Right lobe of liver (tissue), 6 donors: Measurements from ENCODE around the gene RAPGEF2. TPM values are rescaled to one million over a fixed set of nuclear protein-coding genes. Genes with fewer than 3 reads are reported as not detected.

ENCODE experiments used
- ATAC-seq, 4 donors: fragments of 200-7000 bp; cut with Tn5 transposase; one replicate each; pipeline ENCODE4 v1.9.1; 2020; ENCODE audit warnings: mild to moderate bottlenecking in 4 of 4, moderate library complexity in 4 of 4
- DNase-seq, 3 donors: peaks; one replicate each; pipeline ENCODE4 v3.0.0-alpha.2; 2020
- H3K27ac ChIP-seq, 3 donors: fragments of 200-600 bp; one replicate each; pipeline ENCODE4 v1.8.0; 2022
- H3K27me3 ChIP-seq, 2 donors: fragments of 200-600 bp; one replicate each; pipeline ENCODE4 v1.8.0; 2022
- H3K36me3 ChIP-seq, 4 donors: fragments of 200-600 bp; sonication (generic) in 1 of 4; one replicate each; pipeline versions ENCODE4 v1.5.1 to v1.8.0; 2017 to 2022; ENCODE audit warnings: control low read depth in 1 of 4
- H3K4me1 ChIP-seq, 4 donors: fragments of 200-600 bp; sonication (generic) in 1 of 4; one replicate each; pipeline versions ENCODE4 v1.5.1 to v1.8.0; 2017 to 2022; ENCODE audit warnings: control low read depth in 1 of 4
- H3K4me3 ChIP-seq, 3 donors: fragments of 200-600 bp; one replicate each; pipeline ENCODE4 v1.8.0; 2022
- H3K9me3 ChIP-seq, 4 donors: fragments of 200-600 bp; sonication (generic) in 1 of 4; one replicate each; pipeline versions ENCODE4 v1.5.1 to v1.8.0; 2017 to 2022; ENCODE audit warnings: control low read depth in 1 of 4
- POLR2A ChIP-seq: fragments of 450-650 bp; IDR thresholded peaks from one replicate; pipeline ENCODE4 v1.6.1; 2017; ENCODE audit warnings: antibody characterized with exemption, mild to moderate bottlenecking
- whole genome bisulfite sequencing: methylation state at CpG from one replicate; pipeline ENCODE4 v1.1.6; 2018; ENCODE audit warnings: low coverage, low lambda C conversion rate; ENCODE audit not compliant: insufficient coverage; ENCODE audit errors: missing lambda C conversion rate; 5-methylcytosine and 5-hydroxymethylcytosine counted together
- intact Hi-C, 2 donors: fragments of 100-400 bp; cut with DNase I; formaldehyde crosslinking; loops; one replicate each; pipeline versions ENCODE4 v1.11.2 to v1.14.1; 2022
- total RNA-seq, 6 experiments: library from RNA; depleted of rRNA in 2 of 6; stranded (reverse); fragments of >200 nt in 2 of 6; fragmentation: NEBNext Ultra II Directional in 3 of 6; extraction: Animal tissue kit (Norgen Biotek cat#: 25700) in 3 of 6; gene quantifications; one replicate each; pipeline versions ENCODE4 v1.1.0 to v1.2.4, GENCODE V29; 2016 to 2023
- TF ChIP-seq, protein P1 (sequence below), 4 donors: fragments of 200-600 bp in 3 of 4; fragments of 450-650 bp in 1 of 4; IDR thresholded peaks; one replicate each; pipeline versions ENCODE4 v1.5.1 to v1.8.0; 2016 to 2022; ENCODE audit warnings: antibody characterized with exemption in 4 of 4, mild to moderate bottlenecking in 2 of 4
- donor health status: DM: no; HTN: yes; CAD: no.
- donor health status: DM: no; HTN: no; CAD: no.
- donor health status: DM: no; HTN: no; CAD: no.
- donor health status: DM: no; HTN: yes; CAD: no.
- donor health status: DM: no; HTN: yes; CAD: no.

RAPGEF2 gene
- total RNA-seq, 6 experiments from 2014 or later = 22.1 to 32.1 (median 27.2) TPM

DNA sequence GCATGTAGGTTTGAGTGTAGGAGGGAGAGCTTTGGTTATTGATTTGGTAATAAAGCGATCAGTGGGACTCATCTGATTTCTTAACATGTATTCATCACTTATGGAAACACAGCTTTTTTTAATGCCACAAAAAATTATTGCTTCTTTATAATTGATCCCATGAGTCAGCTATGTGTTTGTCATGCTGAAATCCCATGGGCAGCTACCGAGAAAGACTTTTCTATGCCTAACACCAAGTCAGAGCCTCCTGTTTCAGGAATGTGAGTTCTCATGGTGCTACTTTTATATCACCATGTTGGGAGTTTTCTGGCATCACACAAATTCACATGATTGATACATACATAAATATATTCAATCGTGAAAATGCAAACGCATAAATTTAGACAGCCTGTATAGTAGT lies 165.7 kb downstream of the RAPGEF2 start:
- no peaks in the 10 kb centered on the region for H3K36me3 ChIP-seq
- peaks cover 0 to 24% (median 9%) of the 10 kb centered on the region in 4 donors for H3K4me1 ChIP-seq
- peak overlapping the region in 1 of 3 donors; percentile 25 for H3K27ac ChIP-seq
- H3K9me3 ChIP-seq = no peaks in the 10 kb centered on the region
- TF ChIP-seq, protein P1, sequence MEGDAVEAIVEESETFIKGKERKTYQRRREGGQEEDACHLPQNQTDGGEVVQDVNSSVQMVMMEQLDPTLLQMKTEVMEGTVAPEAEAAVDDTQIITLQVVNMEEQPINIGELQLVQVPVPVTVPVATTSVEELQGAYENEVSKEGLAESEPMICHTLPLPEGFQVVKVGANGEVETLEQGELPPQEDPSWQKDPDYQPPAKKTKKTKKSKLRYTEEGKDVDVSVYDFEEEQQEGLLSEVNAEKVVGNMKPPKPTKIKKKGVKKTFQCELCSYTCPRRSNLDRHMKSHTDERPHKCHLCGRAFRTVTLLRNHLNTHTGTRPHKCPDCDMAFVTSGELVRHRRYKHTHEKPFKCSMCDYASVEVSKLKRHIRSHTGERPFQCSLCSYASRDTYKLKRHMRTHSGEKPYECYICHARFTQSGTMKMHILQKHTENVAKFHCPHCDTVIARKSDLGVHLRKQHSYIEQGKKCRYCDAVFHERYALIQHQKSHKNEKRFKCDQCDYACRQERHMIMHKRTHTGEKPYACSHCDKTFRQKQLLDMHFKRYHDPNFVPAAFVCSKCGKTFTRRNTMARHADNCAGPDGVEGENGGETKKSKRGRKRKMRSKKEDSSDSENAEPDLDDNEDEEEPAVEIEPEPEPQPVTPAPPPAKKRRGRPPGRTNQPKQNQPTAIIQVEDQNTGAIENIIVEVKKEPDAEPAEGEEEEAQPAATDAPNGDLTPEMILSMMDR (IDR thresholded peaks at IDR 0.05) = no peak
- H3K27me3 ChIP-seq = no peaks in the 10 kb centered on the region
- 44% methylated on average over 4 of the region's 4 CpGs for WGBS
- intact Hi-C loops = no loop called here
- no peak for DNase-seq
- no peak overlapping the region for H3K4me3 ChIP-seq
- ATAC-seq = peak in 1 of 4 donors; percentile 30

DNA sequence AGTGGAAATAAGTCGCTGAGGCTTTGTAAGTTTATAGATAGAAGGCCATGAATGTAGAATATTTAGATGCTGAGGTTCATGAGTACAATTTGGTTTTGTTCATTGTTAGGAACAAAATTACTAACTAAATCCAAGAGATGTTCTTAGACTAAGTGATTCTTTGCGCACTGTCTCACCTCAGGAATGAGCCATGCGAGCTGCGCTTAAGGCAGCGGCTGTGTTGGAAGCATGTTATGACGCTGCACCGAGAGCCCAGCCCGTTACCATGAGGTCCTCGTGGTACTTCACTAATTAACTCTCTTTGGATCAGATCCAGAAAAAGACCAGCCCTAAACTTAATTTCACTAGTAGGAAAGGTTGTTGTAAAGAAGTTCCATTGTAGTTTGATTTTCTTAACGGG lies 166.2 kb downstream of the RAPGEF2 start:
- no peak overlapping the region for H3K4me3 ChIP-seq
- DNase-seq (no peak), ATAC-seq (peak in 1 of 4 donors; percentile 37)
- H3K36me3 ChIP-seq = no peaks in the 10 kb centered on the region
- no peaks in the 10 kb centered on the region for H3K27me3 ChIP-seq
- intact Hi-C loops = no loop called here
- TF ChIP-seq, protein P1 (IDR thresholded peaks at IDR 0.05) = no peak
- TF ChIP-seq POLR2A = no peak
- H3K4me1 ChIP-seq = peaks cover 0 to 24% (median 10%) of the 10 kb centered on the region in 4 donors
- H3K27ac ChIP-seq = no peak overlapping the region
- WGBS = 62% methylated on average over 10 of the region's 10 CpGs
- no peaks in the 10 kb centered on the region for H3K9me3 ChIP-seq

DNA sequence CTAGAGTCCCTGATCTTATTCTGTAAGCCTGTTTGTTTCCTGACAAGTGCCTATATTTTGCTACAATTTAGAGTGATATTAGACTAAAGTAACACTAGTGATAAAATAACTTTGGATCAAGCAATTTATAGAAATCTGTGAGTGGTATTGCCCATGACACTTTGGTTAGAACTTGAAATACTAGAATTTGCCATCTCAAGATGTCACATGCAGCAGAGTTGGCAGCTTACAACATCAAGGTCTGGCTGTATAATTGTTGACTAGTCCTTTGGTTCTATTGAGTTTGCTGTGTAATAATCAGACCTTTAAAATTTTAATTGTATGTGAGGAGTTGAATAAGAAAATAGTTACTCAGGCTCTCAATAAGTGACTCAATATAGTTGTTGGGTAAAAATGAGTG lies 167.1 kb downstream of the RAPGEF2 start:
- DNase-seq (no peak), ATAC-seq (peak in 1 of 4 donors; percentile 33)
- H3K4me1 ChIP-seq = peaks cover 0 to 24% (median 10%) of the 10 kb centered on the region in 4 donors
- no peak overlapping the region for H3K4me3 ChIP-seq
- H3K9me3 ChIP-seq = no peaks in the 10 kb centered on the region
- no peaks in the 10 kb centered on the region for H3K36me3 ChIP-seq
- H3K27ac ChIP-seq = peak overlapping the region in 1 of 3 donors; percentile 14
- intact Hi-C loops = no loop called here
- no peaks in the 10 kb centered on the region for H3K27me3 ChIP-seq
- TF ChIP-seq POLR2A = no peak
- TF ChIP-seq, protein P1 (IDR thresholded peaks at IDR 0.05) = no peak

DNA sequence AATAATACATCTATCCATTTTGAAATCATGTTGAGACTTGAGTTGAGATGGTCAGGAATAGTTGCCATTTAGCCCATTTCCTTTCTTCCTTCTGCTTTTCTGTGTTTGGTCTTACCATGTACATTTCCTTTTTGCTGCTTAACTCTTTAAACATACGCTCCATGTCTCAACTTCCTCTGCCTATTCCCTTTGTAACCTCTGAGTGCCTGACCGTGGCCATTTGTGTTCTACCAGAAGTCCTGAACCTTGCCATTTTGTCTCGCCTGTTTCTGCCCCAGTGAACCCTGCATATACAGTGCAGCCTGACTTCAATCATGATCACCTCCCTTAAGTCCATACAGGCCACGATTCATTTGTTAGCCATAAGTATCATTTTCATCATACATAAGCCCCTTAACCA lies 169.0 kb downstream of the RAPGEF2 start:
- peak in 1 of 4 donors; percentile 13 for ATAC-seq

More for the DNA sequence above, 169.0 kb downstream of the RAPGEF2 start:
- no peak overlapping the region for H3K4me3 ChIP-seq
- no peaks in the 10 kb centered on the region for H3K9me3 ChIP-seq
- H3K27me3 ChIP-seq = no peaks in the 10 kb centered on the region
- intact Hi-C loops = no loop called here
- H3K27ac ChIP-seq = no peak overlapping the region
- peaks cover 0 to 21% (median 9%) of the 10 kb centered on the region in 4 donors for H3K4me1 ChIP-seq
- no peaks in the 10 kb centered on the region for H3K36me3 ChIP-seq
- WGBS = 64% methylated on average over 4 of the region's 4 CpGs
- TF ChIP-seq POLR2A = no peak
- TF ChIP-seq, protein P1 (IDR thresholded peaks at IDR 0.05) = no peak
- DNase-seq = no peak
